H1 (cell line): Measurements from ENCODE around the gene NTPCR. TPM values are rescaled to one million over a fixed set of nuclear protein-coding genes. Genes with fewer than 3 reads are reported as not detected.

Source experiments
- CTCF ChIA-PET: fragments of 300-600 bp; sonication (Branson Sonifier 250); formaldehyde crosslinking; loops from one replicate; lab custom pipeline; 2021; ENCODE audit not compliant: partially characterized antibody; lab: Charles Lee
- POLR2A ChIA-PET: fragments of 300-600 bp; sonication (Branson Sonifier 250); formaldehyde crosslinking; loops from one replicate; lab custom pipeline; 2021; ENCODE audit warnings: inconsistent platforms; ENCODE audit not compliant: partially characterized antibody; lab: Charles Lee
- DNase-seq, 2 experiments: peaks; one replicate each; pipeline versions ENCODE4 v3.0.0 to v3.0.0-alpha.2; 2010 to 2022; ENCODE audit warnings: low spot score in 2 of 2, low read depth in 1 of 2, mixed read lengths in 1 of 2
- FAIRE-seq: peaks from 2 replicates; lab custom pipeline; 2011; peaks lifted over from hg19 to GRCh38; lab: Jason Lieb, UNC
- H2AFZ ChIP-seq: 2 replicates; pipeline ENCODE4 v1.8.1; 2012; ENCODE audit warnings: low read length, inconsistent platforms
- H2AK5ac ChIP-seq: 2 replicates; pipeline ENCODE4 v1.6.1; 2013; ENCODE audit warnings: low read depth, low read length
- H2BK120ac ChIP-seq: replicated peaks from 2 replicates; pipeline ENCODE3; 2013; ENCODE audit warnings: low read depth, low read length, inconsistent platforms
- H2BK12ac ChIP-seq: 2 replicates; pipeline ENCODE4 v1.6.1; 2013; ENCODE audit warnings: low read depth, low read length
- H2BK15ac ChIP-seq: 2 replicates; pipeline ENCODE4 v1.6.1; 2013; ENCODE audit warnings: low read length
- H2BK20ac ChIP-seq: 2 replicates; pipeline ENCODE4 v1.6.1; 2013; ENCODE audit warnings: low read length
- H2BK5ac ChIP-seq: 2 replicates; pipeline ENCODE4 v1.6.1; 2013; ENCODE audit warnings: low read depth, low read length
- H3K14ac ChIP-seq: 2 replicates; pipeline ENCODE4 v1.6.1; 2013; ENCODE audit warnings: inconsistent platforms; ENCODE audit not compliant: insufficient read length
- H3K18ac ChIP-seq: 2 replicates; pipeline ENCODE4 v1.6.1; 2013; ENCODE audit warnings: low read length; ENCODE audit errors: extremely low read depth
- H3K23ac ChIP-seq: 2 replicates; pipeline ENCODE4 v1.6.1; 2013; ENCODE audit warnings: inconsistent platforms; ENCODE audit not compliant: insufficient read length
- H3K23me2 ChIP-seq: 2 replicates; pipeline ENCODE4 v1.6.1; 2013; ENCODE audit warnings: low read depth, low read length
- H3K27ac ChIP-seq: 2 replicates; pipeline ENCODE4 v1.6.1; 2011; ENCODE audit warnings: low read depth, low read length, inconsistent platforms
- H3K27me3 ChIP-seq, 4 experiments: replicated peaks in 1 of 4; 1 replicate in 1 of 4; 2 replicates in 3 of 4; pipeline versions ENCODE4 v1.6.1 to v1.8.1; 2011 to 2013; ENCODE audit warnings: low read length in 3 of 4, mild to moderate bottlenecking in 3 of 4, inconsistent platforms in 2 of 4, mixed read lengths in 2 of 4, moderate library complexity in 1 of 4; ENCODE audit not compliant: control insufficient read depth in 3 of 4, insufficient read depth in 3 of 4; ENCODE audit errors: extremely low read depth in 1 of 4
- H3K36me3 ChIP-seq, 4 experiments: 2 replicates each; pipeline versions ENCODE4 v1.6.1 to v1.8.1; 2011 to 2013; ENCODE audit warnings: mild to moderate bottlenecking in 4 of 4, low read length in 3 of 4, moderate library complexity in 2 of 4, control low read depth in 1 of 4, inconsistent platforms in 1 of 4; ENCODE audit not compliant: insufficient read depth in 4 of 4, control insufficient read depth in 2 of 4
- H3K4ac ChIP-seq: replicated peaks from 2 replicates; pipeline ENCODE3; 2013; ENCODE audit warnings: low read length, low read depth, mixed read lengths, inconsistent platforms; ENCODE audit not compliant: insufficient read length
- H3K4me1 ChIP-seq, 4 experiments: replicated peaks in 1 of 4; 1 replicate in 1 of 4; 2 replicates in 3 of 4; pipeline versions ENCODE4 v1.6.1 to v1.8.1; 2011 to 2013; ENCODE audit warnings: low read length in 3 of 4, inconsistent platforms in 2 of 4, mixed read lengths in 1 of 4; ENCODE audit not compliant: insufficient read depth in 4 of 4, control insufficient read depth in 3 of 4
- H3K4me2 ChIP-seq, 2 experiments: 2 replicates each; pipeline versions ENCODE4 v1.6.1 to v1.8.1; 2011 to 2013; ENCODE audit warnings: low read depth in 2 of 2, low read length in 2 of 2, control low read depth in 1 of 2, inconsistent platforms in 1 of 2, mild to moderate bottlenecking in 1 of 2; ENCODE audit not compliant: insufficient read depth in 1 of 2
- H3K4me3 ChIP-seq, 4 experiments: fragments of 200-600, 300-600 bp in 1 of 4; sonication (generic), shearing (Covaris generic), sonication (Bioruptor Twin) in 1 of 4; 2 replicates each; pipeline versions ENCODE4 v1.5.1 to v1.8.1; 2011 to 2016; ENCODE audit warnings: low read length in 4 of 4, low read depth in 3 of 4, control low read depth in 2 of 4, inconsistent platforms in 2 of 4, mild to moderate bottlenecking in 2 of 4, mixed read lengths in 1 of 4, moderate library complexity in 1 of 4; ENCODE audit not compliant: insufficient read depth in 2 of 4; ENCODE audit errors: extremely low read depth in 1 of 4
- H3K56ac ChIP-seq: replicated peaks from 2 replicates; pipeline ENCODE3; 2013; ENCODE audit warnings: low read depth, mild to moderate bottlenecking, mixed read lengths, low read length, inconsistent platforms; ENCODE audit not compliant: insufficient read length
- H3K79me1 ChIP-seq: 2 replicates; pipeline ENCODE4 v1.6.1; 2013; ENCODE audit warnings: low read depth, low read length, control low read depth
- H3K79me2 ChIP-seq, 2 experiments: 2 replicates each; pipeline versions ENCODE4 v1.6.1 to v1.8.1; 2012 to 2013; ENCODE audit warnings: low read length in 2 of 2, mild to moderate bottlenecking in 2 of 2, inconsistent platforms in 1 of 2; ENCODE audit not compliant: insufficient read depth in 2 of 2, control insufficient read depth in 1 of 2
- H3K9ac ChIP-seq, 4 experiments: replicated peaks in 1 of 4; 1 replicate in 1 of 4; 2 replicates in 3 of 4; pipeline versions ENCODE4 v1.6.1 to v1.8.1; 2011 to 2013; ENCODE audit warnings: low read depth in 3 of 4, low read length in 3 of 4, control low read depth in 2 of 4, mild to moderate bottlenecking in 2 of 4, moderate library complexity in 2 of 4, inconsistent platforms in 1 of 4; ENCODE audit errors: extremely low read depth in 1 of 4
- H3K9me3 ChIP-seq, 2 experiments: 2 replicates each; pipeline versions ENCODE4 v1.6.1 to v1.8.1; 2012 to 2013; ENCODE audit warnings: mild to moderate bottlenecking in 2 of 2, moderate library complexity in 2 of 2, control low read depth in 1 of 2, inconsistent platforms in 1 of 2, low read depth in 1 of 2, low read length in 1 of 2, mixed read lengths in 1 of 2; ENCODE audit not compliant: insufficient read depth in 2 of 2
- H4K20me1 ChIP-seq, 2 experiments: replicated peaks in 1 of 2; 2 replicates each; pipeline versions ENCODE3 to v1.8.1; 2011 to 2013; ENCODE audit warnings: inconsistent platforms in 2 of 2, low read length in 2 of 2, mild to moderate bottlenecking in 1 of 2; ENCODE audit not compliant: insufficient read depth in 2 of 2, control insufficient read depth in 1 of 2
- H4K5ac ChIP-seq: 2 replicates; pipeline ENCODE4 v1.6.1; 2013; ENCODE audit warnings: low read length, low read depth, mixed read lengths, inconsistent platforms; ENCODE audit not compliant: insufficient read length
- H4K8ac ChIP-seq: 2 replicates; pipeline ENCODE4 v1.8.0; 2013; ENCODE audit warnings: mild to moderate bottlenecking, moderate library complexity, low read length, inconsistent platforms; ENCODE audit not compliant: insufficient read depth; ENCODE audit errors: extremely low read depth
- H4K91ac ChIP-seq: replicated peaks from 2 replicates; pipeline ENCODE3; 2013; ENCODE audit warnings: low read length, mixed read lengths, inconsistent platforms; ENCODE audit not compliant: insufficient read length
- ASH2L ChIP-seq: fragments of 200-600, 300-600 bp; sonication (generic); IDR thresholded peaks from one replicate; pipeline ENCODE4 v1.7.1; 2017; ENCODE audit warnings: low read length
- CBX5 ChIP-seq: fragments of 300-800, 300-1000 bp; sonication (generic); IDR thresholded peaks from 2 replicates; pipeline ENCODE4 v1.7.1; 2016; ENCODE audit warnings: antibody characterized with exemption, low read length, low read depth
- JUND ChIP-seq: IDR thresholded peaks from 2 replicates; pipeline ENCODE4 v1.6.1; 2011; ENCODE audit warnings: mild to moderate bottlenecking, improper control_type of control experiment, low read length
- KDM5A ChIP-seq: fragments of 200-600 bp; IDR thresholded peaks from 2 replicates; pipeline ENCODE4 v1.7.1; 2012; ENCODE audit warnings: mild to moderate bottlenecking, low read length, inconsistent platforms, mixed read lengths
- RBBP5 ChIP-seq: IDR thresholded peaks from 2 replicates; pipeline ENCODE4 v1.7.1; 2012; ENCODE audit warnings: low read depth, mild to moderate bottlenecking, inconsistent platforms, low read length, moderate library complexity, borderline replicate concordance
- SIRT6 ChIP-seq: IDR thresholded peaks from one replicate; pipeline ENCODE4 v1.7.1; 2012; ENCODE audit warnings: low read length, inconsistent platforms
- SP1 ChIP-seq: IDR thresholded peaks from 2 replicates; pipeline ENCODE4 v1.6.1; 2011; ENCODE audit warnings: low read depth, low read length
- WGBS, 2 experiments: shearing (Covaris generic) in 1 of 2; methylation state at CpG; one replicate each; pipeline versions ENCODE4 v1.1.6 to v1.1.7; 2013 to 2015; ENCODE audit warnings: low lambda C conversion rate in 2 of 2, mixed read lengths in 2 of 2, inconsistent platforms in 1 of 2, low coverage in 1 of 2, missing lambda C conversion rate in 1 of 2; ENCODE audit not compliant: insufficient replicate concordance in 2 of 2, insufficient coverage in 1 of 2, insufficient read length in 1 of 2; ENCODE audit errors: extremely low coverage in 1 of 2, missing lambda C conversion rate in 1 of 2; 5-methylcytosine and 5-hydroxymethylcytosine counted together
- polyA plus RNA-seq, 7 experiments: library from polyadenylated mRNA; depleted of rRNA in 3 of 7; stranded (reverse) in 5 of 7; unstranded in 2 of 7; fragments of >200 nt in 5 of 7; fragments of 200-250 nt in 2 of 7; gene quantifications; 1 replicate in 5 of 7; 2 replicates in 1 of 7; 4 replicates in 1 of 7; pipeline versions ENCODE4 v1.2.1 to v1.2.3, GENCODE V29; 2011 to 2013; ENCODE audit warnings: missing spikeins in 2 of 7, mixed read lengths in 2 of 7
- total RNA-seq: library from RNA; stranded (reverse); fragmentation: NEBNext Ultra II Directional; extraction: Animal tissue kit (Norgen Biotek cat#: 25700); gene quantifications from 2 replicates; pipeline ENCODE4 v1.2.1, GENCODE V29; 2021

NTPCR gene
- total and polyA plus RNA-seq, 2 of the 8 experiments (the other 6 are each of a cell fraction or from before 2014, with no cell fraction given), result 22.6 to 73.1 TPM

GRCh38 chr1:232906441-232906840 is 44.0 kb upstream of the NTPCR start:
- no peak for DNase-seq
- no peak for TF ChIP-seq SIRT6
- TF ChIP-seq CBX5, result no peak
- TF ChIP-seq RBBP5, result no peak
- TF ChIP-seq KDM5A, result no peak
- TF ChIP-seq ASH2L, result no peak
- no peak for TF ChIP-seq JUND
- TF ChIP-seq SP1, result no peak
- Histone ChIP-seq H3K4ac (no peak overlapping the region), H3K4me3 (no peak overlapping the region), H3K56ac (no peak overlapping the region), H3K18ac (no peak overlapping the region), H2BK20ac (no peak overlapping the region), H3K27me3 (no peaks in the 10 kb centered on the region), H3K79me1 (no peaks in the 10 kb centered on the region), H2BK120ac (no peak overlapping the region), H3K9ac (no peak overlapping the region), H3K14ac (no peak overlapping the region), H2AK5ac (no peak overlapping the region), H4K5ac (no peak overlapping the region), H4K91ac (no peak overlapping the region), H3K9me3 (no peaks in the 10 kb centered on the region), H4K8ac (no peak overlapping the region), H3K23ac (no peak overlapping the region), H2BK12ac (no peak overlapping the region), H3K4me1 (peaks cover 0 to 10% (median under 1%) of the 10 kb centered on the region in 4 experiments; a peak in 4 of 7 replicates), H2BK5ac (no peak overlapping the region), H2AFZ (no peak overlapping the region), H3K27ac (no peak overlapping the region), H2BK15ac (no peak overlapping the region), H3K79me2 (no peaks in the 10 kb centered on the region), H4K20me1 (no peaks in the 10 kb centered on the region), H3K36me3 (no peaks in the 10 kb centered on the region), H3K23me2 (no peaks in the 10 kb centered on the region), H3K4me2 (no peak overlapping the region)
- ChIA-PET POLR2A (no interaction called here), CTCF (interaction anchor here (0.5 kb wide), 1 partner anchor 494 kb away, joined by 3 read pairs; no protein-coding TSS in a partner anchor)
- WGBS, 2 experiments, result 93% methylated on average over 6 of the region's 6 CpGs; no CpG with 5 or more reads in 1 of the 2 experiments
- FAIRE-seq, result no peak
